WTC11 (cell line): ENCODE measurements around the gene RGSL1. TPM values are rescaled to one million over a fixed set of nuclear protein-coding genes. Genes with fewer than 3 reads are reported as not detected.

Experiments used
- ATAC-seq: fragments of 200-7000 bp; cut with Tn5 transposase; 2 replicates; pipeline ENCODE4 v1.10.0; 2021; ENCODE audit warnings: mild to moderate bottlenecking, moderate library complexity
- CTCF ChIA-PET: fragments of 300-600 bp; sonication (Branson Sonifier 250); formaldehyde crosslinking; loops from one replicate; lab custom pipeline; 2021; ENCODE audit warnings: antibody characterized with exemption; lab: Charles Lee
- POLR2A ChIA-PET: fragments of 350-600 bp; sonication (Branson Sonifier 250); formaldehyde crosslinking; loops from one replicate; lab custom pipeline; 2021; ENCODE audit warnings: antibody characterized with exemption; lab: Charles Lee
- DNase-seq: peaks from one replicate; pipeline ENCODE4 v3.0.0; 2021; ENCODE audit warnings: low spot score
- H3K27ac Mint-ChIP-seq: 2 replicates; pipeline ENCODE4 v1.8.0; 2021; ENCODE audit warnings: mixed read lengths
- H3K27me3 Mint-ChIP-seq: 2 replicates; pipeline ENCODE4 v1.8.0; 2021; ENCODE audit warnings: low read depth, mild to moderate bottlenecking, moderate library complexity, mixed read lengths
- H3K36me3 Mint-ChIP-seq: 2 replicates; pipeline ENCODE4 v1.8.0; 2021; ENCODE audit warnings: mixed read lengths
- H3K4me1 Mint-ChIP-seq: 2 replicates; pipeline ENCODE4 v1.8.0; 2022; ENCODE audit warnings: mixed read lengths
- H3K4me3 Mint-ChIP-seq: 2 replicates; pipeline ENCODE4 v1.8.0; 2021; ENCODE audit warnings: mild to moderate bottlenecking, moderate library complexity, mixed read lengths
- H3K9me3 Mint-ChIP-seq: 2 replicates; pipeline ENCODE4 v1.8.0; 2021; ENCODE audit warnings: mixed read lengths
- CBFB ChIP-seq: sonication (generic); formaldehyde crosslinking; IDR thresholded peaks from 2 replicates; pipeline ENCODE4 v1.8.1; 2022; ENCODE audit warnings: mild to moderate bottlenecking, low read depth, missing genetic modification reagents
- CREB1 ChIP-seq: sonication (generic); formaldehyde crosslinking; IDR thresholded peaks from 2 replicates; pipeline ENCODE4 v1.8.0; 2023; ENCODE audit warnings: mild to moderate bottlenecking, missing genetic modification reagents
- EMX1 ChIP-seq: fragments of 250-450 bp; sonication (Bioruptor Pico); IDR thresholded peaks from 2 replicates; pipeline ENCODE4 v1.8.0; 2021; ENCODE audit warnings: mild to moderate bottlenecking
- ETV6 ChIP-seq: sonication (generic); formaldehyde crosslinking; IDR thresholded peaks from 2 replicates; pipeline ENCODE4 v1.8.1; 2022; ENCODE audit warnings: mild to moderate bottlenecking, missing genetic modification reagents
- GABPB1 ChIP-seq: sonication (generic); formaldehyde crosslinking; IDR thresholded peaks from 2 replicates; pipeline ENCODE4 v1.8.1; 2023; ENCODE audit warnings: mild to moderate bottlenecking, missing genetic modification reagents
- IRF2 ChIP-seq: sonication (generic); formaldehyde crosslinking; IDR thresholded peaks from 2 replicates; pipeline ENCODE4 v1.8.0; 2022; ENCODE audit warnings: low read depth, missing genetic modification reagents, borderline replicate concordance
- JUN ChIP-seq: sonication (generic); formaldehyde crosslinking; IDR thresholded peaks from 2 replicates; pipeline ENCODE4 v1.8.0; 2023; ENCODE audit warnings: mild to moderate bottlenecking, missing genetic modification reagents
- MXD4 ChIP-seq: fragments of 250-450 bp; sonication (Bioruptor Pico); IDR thresholded peaks from 2 replicates; pipeline ENCODE4 v1.8.0; 2021; ENCODE audit warnings: mild to moderate bottlenecking, moderate library complexity, borderline replicate concordance
- NR1H2 ChIP-seq: sonication (generic); formaldehyde crosslinking; IDR thresholded peaks from 2 replicates; pipeline ENCODE4 v1.9.0; 2021; ENCODE audit warnings: mild to moderate bottlenecking, moderate library complexity, missing genetic modification reagents
- NR3C1 ChIP-seq: sonication (generic); formaldehyde crosslinking; conservative IDR thresholded peaks from 2 replicates; pipeline ENCODE4 v1.8.1; 2023; ENCODE audit warnings: low read depth, mild to moderate bottlenecking, missing genetic modification reagents
- PRRX2 ChIP-seq: fragments of 250-450 bp; sonication (Bioruptor Pico); IDR thresholded peaks from 2 replicates; pipeline ENCODE4 v1.8.0; 2021; ENCODE audit warnings: mild to moderate bottlenecking
- RELA ChIP-seq: sonication (generic); formaldehyde crosslinking; IDR thresholded peaks from 2 replicates; pipeline ENCODE4 v1.8.1; 2022; ENCODE audit warnings: missing genetic modification reagents, mild to moderate bottlenecking, borderline replicate concordance
- TP53 ChIP-seq: sonication (generic); formaldehyde crosslinking; IDR thresholded peaks from 2 replicates; pipeline ENCODE4 v1.8.1; 2023; ENCODE audit warnings: mild to moderate bottlenecking, missing genetic modification reagents
- ZBTB21 ChIP-seq: sonication (generic); formaldehyde crosslinking; IDR thresholded peaks from 2 replicates; pipeline ENCODE4 v1.8.1; 2023; ENCODE audit warnings: mild to moderate bottlenecking, missing genetic modification reagents, borderline replicate concordance
- ZNF121 ChIP-seq: sonication (generic); formaldehyde crosslinking; IDR thresholded peaks from 2 replicates; pipeline ENCODE4 v1.8.0; 2023; ENCODE audit warnings: missing genetic modification reagents
- ZNF138 ChIP-seq: sonication (generic); formaldehyde crosslinking; conservative IDR thresholded peaks from 2 replicates; pipeline ENCODE4 v1.8.1; 2022; ENCODE audit warnings: mild to moderate bottlenecking, moderate library complexity, missing genetic modification reagents
- ZNF232 ChIP-seq: sonication (generic); formaldehyde crosslinking; IDR thresholded peaks from 2 replicates; pipeline ENCODE4 v1.8.0; 2022; ENCODE audit warnings: mild to moderate bottlenecking, missing genetic modification reagents
- ZNF263 ChIP-seq: sonication (generic); formaldehyde crosslinking; IDR thresholded peaks from 2 replicates; pipeline ENCODE4 v1.8.1; 2022; ENCODE audit warnings: low read depth, mild to moderate bottlenecking, moderate library complexity, missing genetic modification reagents
- ZNF317 ChIP-seq: sonication (generic); formaldehyde crosslinking; IDR thresholded peaks from 2 replicates; pipeline ENCODE4 v1.8.1; 2023; ENCODE audit warnings: low read depth, mild to moderate bottlenecking, moderate library complexity, missing genetic modification reagents, borderline replicate concordance
- ZNF423 ChIP-seq: fragments of 250-450 bp; sonication (Bioruptor Pico); IDR thresholded peaks from 2 replicates; pipeline ENCODE4 v2.1.2; 2022; ENCODE audit warnings: mild to moderate bottlenecking, moderate library complexity
- total RNA-seq: library from RNA; stranded (reverse); gene quantifications from 3 replicates; pipeline ENCODE4 v1.2.3, GENCODE V29; 2021
- TF ChIP-seq, protein P1 (sequence below): sonication (generic); formaldehyde crosslinking; IDR thresholded peaks from 2 replicates; pipeline ENCODE4 v1.8.1; 2023; ENCODE audit warnings: mild to moderate bottlenecking, missing genetic modification reagents
- TF ChIP-seq, protein P2 (sequence below): sonication (generic); formaldehyde crosslinking; IDR thresholded peaks from 2 replicates; pipeline ENCODE4 v1.8.1; 2022; ENCODE audit warnings: mild to moderate bottlenecking, missing genetic modification reagents, moderate library complexity, borderline replicate concordance
- TF ChIP-seq, protein P3 (sequence below): sonication (generic); formaldehyde crosslinking; IDR thresholded peaks from 2 replicates; pipeline ENCODE4 v1.8.0; 2022; ENCODE audit warnings: mild to moderate bottlenecking, missing genetic modification reagents

Gene RGSL1
- total RNA-seq, 1 experiment from 2014 or later, result not detected

DNA sequence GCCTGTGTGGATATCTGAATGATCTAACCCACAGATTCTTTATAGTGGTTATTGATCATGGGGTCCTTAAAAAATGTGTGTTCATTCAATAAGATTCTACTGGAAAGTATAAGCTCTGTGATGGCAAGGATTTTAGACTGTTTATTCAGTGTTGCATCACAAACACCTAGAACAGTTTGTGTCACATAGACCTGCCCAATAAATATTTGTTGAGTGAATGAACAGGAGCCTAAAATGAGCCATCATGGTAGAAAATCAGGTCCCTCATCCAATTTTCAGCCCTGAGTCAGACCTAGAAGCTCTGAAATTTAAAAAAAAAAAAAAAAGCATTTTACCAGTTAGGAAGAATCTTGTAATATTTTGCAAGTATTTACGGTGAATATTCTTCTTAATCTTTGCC is 2.3 kb upstream of the RGSL1 start:
- CTCF ChIA-PET, result interaction anchor here (1.2 to 2.7 kb wide), 2 partner anchors 148 to 339 kb away, joined by 3 to 10 read pairs; no protein-coding TSS in a partner anchor
- POLR2A ChIA-PET, result no interaction called here
- DNase-seq (no peak), ATAC-seq (no peak)
- H3K9me3 Mint-ChIP-seq, result peaks cover 8% of the 10 kb centered on the region
- H3K27me3 Mint-ChIP-seq, result peaks cover 47% of the 10 kb centered on the region
- H3K36me3 Mint-ChIP-seq, result no peaks in the 10 kb centered on the region; the same call in 1 of the 2 replicates
- no peak overlapping the region for H3K4me3 Mint-ChIP-seq
- H3K27ac Mint-ChIP-seq, result no peak overlapping the region
- peaks cover 40% of the 10 kb centered on the region for H3K4me1 Mint-ChIP-seq
- TF ChIP-seq, protein P1, sequence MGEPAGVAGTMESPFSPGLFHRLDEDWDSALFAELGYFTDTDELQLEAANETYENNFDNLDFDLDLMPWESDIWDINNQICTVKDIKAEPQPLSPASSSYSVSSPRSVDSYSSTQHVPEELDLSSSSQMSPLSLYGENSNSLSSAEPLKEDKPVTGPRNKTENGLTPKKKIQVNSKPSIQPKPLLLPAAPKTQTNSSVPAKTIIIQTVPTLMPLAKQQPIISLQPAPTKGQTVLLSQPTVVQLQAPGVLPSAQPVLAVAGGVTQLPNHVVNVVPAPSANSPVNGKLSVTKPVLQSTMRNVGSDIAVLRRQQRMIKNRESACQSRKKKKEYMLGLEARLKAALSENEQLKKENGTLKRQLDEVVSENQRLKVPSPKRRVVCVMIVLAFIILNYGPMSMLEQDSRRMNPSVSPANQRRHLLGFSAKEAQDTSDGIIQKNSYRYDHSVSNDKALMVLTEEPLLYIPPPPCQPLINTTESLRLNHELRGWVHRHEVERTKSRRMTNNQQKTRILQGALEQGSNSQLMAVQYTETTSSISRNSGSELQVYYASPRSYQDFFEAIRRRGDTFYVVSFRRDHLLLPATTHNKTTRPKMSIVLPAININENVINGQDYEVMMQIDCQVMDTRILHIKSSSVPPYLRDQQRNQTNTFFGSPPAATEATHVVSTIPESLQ (CRISPR knock-in tag), result no peak
- TF ChIP-seq PRRX2 (CRISPR knock-in tag), result no peak
- TF ChIP-seq NR1H2, result no peak
- no peak for TF ChIP-seq ZNF263
- TF ChIP-seq, protein P2, sequence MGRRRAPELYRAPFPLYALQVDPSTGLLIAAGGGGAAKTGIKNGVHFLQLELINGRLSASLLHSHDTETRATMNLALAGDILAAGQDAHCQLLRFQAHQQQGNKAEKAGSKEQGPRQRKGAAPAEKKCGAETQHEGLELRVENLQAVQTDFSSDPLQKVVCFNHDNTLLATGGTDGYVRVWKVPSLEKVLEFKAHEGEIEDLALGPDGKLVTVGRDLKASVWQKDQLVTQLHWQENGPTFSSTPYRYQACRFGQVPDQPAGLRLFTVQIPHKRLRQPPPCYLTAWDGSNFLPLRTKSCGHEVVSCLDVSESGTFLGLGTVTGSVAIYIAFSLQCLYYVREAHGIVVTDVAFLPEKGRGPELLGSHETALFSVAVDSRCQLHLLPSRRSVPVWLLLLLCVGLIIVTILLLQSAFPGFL (CRISPR knock-in tag), result no peak
- TF ChIP-seq TP53 (CRISPR knock-in tag), result no peak
- no peak for TF ChIP-seq IRF2
- TF ChIP-seq ZNF138 (CRISPR knock-in tag), result no peak
- no peak for TF ChIP-seq ZNF121 (CRISPR knock-in tag)

DNA sequence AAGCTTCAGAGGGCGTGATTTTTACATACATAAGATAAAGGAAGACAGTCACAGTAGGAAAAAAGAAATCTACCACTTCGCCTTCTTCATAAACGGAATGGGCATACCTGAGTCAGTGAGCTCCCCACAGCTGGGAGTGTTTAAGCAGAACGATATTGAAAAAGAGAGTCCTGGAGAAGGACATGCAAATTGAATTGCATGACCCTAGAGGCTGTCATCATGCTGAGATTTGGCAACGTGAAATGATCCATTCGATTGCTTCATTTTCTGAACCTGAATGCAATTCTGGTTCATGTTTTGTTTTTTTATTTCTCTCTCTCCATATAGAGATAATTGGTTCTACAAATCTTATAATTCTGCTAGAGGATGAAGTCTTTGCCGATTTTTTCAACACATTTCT is 3.7 kb downstream of the RGSL1 start:
- no peaks in the 10 kb centered on the region for H3K9me3 Mint-ChIP-seq
- ChIA-PET POLR2A (no interaction called here), CTCF (no interaction called here)
- ATAC-seq (no peak), DNase-seq (no peak)
- peaks cover 26% of the 10 kb centered on the region for H3K4me1 Mint-ChIP-seq
- H3K27ac Mint-ChIP-seq, result no peak overlapping the region
- TF ChIP-seq ZNF138 (CRISPR knock-in tag) (no peak), PRRX2 (CRISPR knock-in tag) (no peak)
- H3K27me3 Mint-ChIP-seq, result peaks cover 34% of the 10 kb centered on the region
- H3K4me3 Mint-ChIP-seq, result no peak overlapping the region
- no peaks in the 10 kb centered on the region for H3K36me3 Mint-ChIP-seq

DNA sequence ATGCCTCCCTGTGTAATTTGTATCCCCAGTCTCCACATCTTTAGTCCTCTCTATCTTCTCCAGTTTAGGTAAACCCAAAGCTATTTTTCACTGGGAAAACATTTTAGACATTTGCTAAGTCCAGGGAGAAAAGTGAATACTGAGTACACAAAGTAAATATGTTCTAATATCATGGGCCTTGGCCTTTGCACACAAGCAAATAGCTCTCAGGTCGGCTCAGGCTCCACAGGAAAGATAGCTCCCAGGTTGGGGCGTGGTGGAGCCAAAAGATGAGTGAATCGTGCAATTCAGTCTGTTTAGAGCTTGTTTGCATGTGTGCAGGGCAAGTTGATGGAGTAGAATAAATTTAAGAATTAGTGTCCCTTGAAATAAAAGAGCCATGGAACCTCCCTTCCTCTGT is 7.9 kb downstream of the RGSL1 start:
- H3K9me3 Mint-ChIP-seq, result no peaks in the 10 kb centered on the region
- H3K27ac Mint-ChIP-seq, result no peak overlapping the region
- no peaks in the 10 kb centered on the region for H3K36me3 Mint-ChIP-seq
- H3K27me3 Mint-ChIP-seq, result no peaks in the 10 kb centered on the region; the same call in 1 of the 2 replicates
- CTCF ChIA-PET, result interaction anchor here (0.8 to 1.5 kb wide), 5 partner anchors 9 to 329 kb away, joined by 3 to 4 read pairs (median 4); no protein-coding TSS in a partner anchor
- no peak overlapping the region for H3K4me3 Mint-ChIP-seq
- H3K4me1 Mint-ChIP-seq, result peaks cover 10% of the 10 kb centered on the region
- POLR2A ChIA-PET, result interaction anchor here (0.7 kb wide), 1 partner anchor 30 kb away, joined by 3 read pairs; no protein-coding TSS in a partner anchor
- TF ChIP-seq GABPB1 (0 out of 2 replicates have a peak, but pooled peaks have one; percentile 47), ZNF317 (CRISPR knock-in tag) (no peak), ZBTB21 (CRISPR knock-in tag) (no peak), RELA (CRISPR knock-in tag) (no peak)
- no peak for ATAC-seq
- no peak for DNase-seq

GRCh38 chr1:182459949-182460348 is 10.0 kb downstream of the RGSL1 start:
- no peaks in the 10 kb centered on the region; the same call in 1 of the 2 replicates for H3K27me3 Mint-ChIP-seq
- H3K36me3 Mint-ChIP-seq, result no peaks in the 10 kb centered on the region; the same call in 1 of the 2 replicates
- ATAC-seq (no peak), DNase-seq (no peak)
- TF ChIP-seq CBFB (CRISPR knock-in tag) (no peak), EMX1 (CRISPR knock-in tag) (no peak), NR3C1 (CRISPR knock-in tag) (no peak), ZNF232 (CRISPR knock-in tag) (no peak), JUN (CRISPR knock-in tag) (no peak), ETV6 (CRISPR knock-in tag) (no peak), NR1H2 (no peak), ZBTB21 (CRISPR knock-in tag) (no peak), CREB1 (CRISPR knock-in tag) (no peak), MXD4 (CRISPR knock-in tag) (no peak), ZNF423 (no peak)
- TF ChIP-seq, protein P3, sequence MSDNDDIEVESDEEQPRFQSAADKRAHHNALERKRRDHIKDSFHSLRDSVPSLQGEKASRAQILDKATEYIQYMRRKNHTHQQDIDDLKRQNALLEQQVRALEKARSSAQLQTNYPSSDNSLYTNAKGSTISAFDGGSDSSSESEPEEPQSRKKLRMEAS (CRISPR knock-in tag), result no peak
- ChIA-PET CTCF (no interaction called here), POLR2A (no interaction called here)
- H3K9me3 Mint-ChIP-seq, result peaks cover 12% of the 10 kb centered on the region; the same call in 1 of the 2 replicates
- no peak overlapping the region for H3K4me3 Mint-ChIP-seq
- no peaks in the 10 kb centered on the region for H3K4me1 Mint-ChIP-seq
- no peak overlapping the region for H3K27ac Mint-ChIP-seq
